ENCODE results near the gene EMC8. TPM values are rescaled to one million over a fixed set of nuclear protein-coding genes. Genes with fewer than 3 reads are reported as not detected.
A peak's percentile ranks its signal among the peaks of the same experiment; 100 is the strongest.

Gene EMC8
- total and polyA plus RNA-seq, 2 experiments from 2014 or later = 51.1 to 69.4 TPM

DNA sequence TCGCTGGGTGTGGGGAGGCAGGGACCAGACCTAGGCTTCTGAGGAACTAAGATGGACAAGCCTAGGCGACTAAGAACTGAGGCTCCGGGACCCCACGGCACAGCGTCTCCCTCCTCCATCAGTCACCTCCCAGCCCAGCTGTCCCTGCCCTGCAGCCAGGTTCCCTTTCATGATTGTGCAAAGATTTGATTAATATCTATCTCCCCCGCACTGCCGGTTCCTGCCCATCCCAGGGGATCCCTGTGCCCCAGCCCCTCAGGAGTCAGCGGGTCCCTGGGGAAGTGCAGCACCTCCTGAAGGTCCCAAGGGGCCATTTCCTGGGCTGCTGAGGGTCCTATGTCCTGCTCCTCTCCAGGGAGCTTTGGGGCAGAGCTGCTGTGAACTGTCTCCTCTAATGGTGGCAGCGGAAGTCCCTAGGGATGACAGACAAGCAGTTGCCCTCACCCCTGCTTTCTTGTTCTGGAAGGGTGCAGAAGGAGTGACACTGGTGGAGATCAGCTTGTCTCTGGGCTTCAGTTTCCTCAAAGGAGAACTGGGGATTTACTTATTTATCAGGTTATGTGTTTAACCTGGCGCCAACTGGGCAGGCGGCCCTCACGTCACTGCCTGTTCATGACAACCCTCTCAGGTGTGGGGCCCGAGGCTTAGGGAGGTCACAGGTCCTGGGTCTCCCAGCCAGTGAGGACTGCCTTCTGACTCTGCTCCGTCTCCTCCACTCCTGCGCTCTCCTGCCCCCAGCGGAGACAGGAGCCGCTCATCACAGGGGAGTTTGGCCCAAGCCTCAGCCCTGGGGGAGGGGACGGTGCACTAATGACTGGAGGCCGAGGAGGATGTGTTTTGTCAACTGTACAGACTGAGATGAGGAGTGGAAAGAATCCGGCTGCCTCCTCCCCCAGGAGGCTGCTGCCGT is 46.6 kb downstream of the EMC8 start:
- peaks cover 34% of the 10 kb centered on the region for H3K4me1 ChIP-seq (ENCODE audit: insufficient read depth)
- H3K27ac ChIP-seq (ENCODE audit: low read depth) = no peak overlapping the region
- Mint-ChIP-seq H3K27me3 (ENCODE audit: insufficient read depth, low read depth, poor library complexity) (peaks cover 37% of the 10 kb centered on the region), H3K27ac (no peak overlapping the region), H3K4me1 (peaks cover 34% of the 10 kb centered on the region), H3K4me3 (0 out of 3 replicates have a peak overlapping the region, but pooled peaks have one; percentile 4), H3K36me3 (ENCODE audit: low read depth) (no peaks in the 10 kb centered on the region), H3K9me3 (no peaks in the 10 kb centered on the region)
- peak; percentile 71 for DNase-seq (ENCODE audit: low spot score)
- H3F3A ChIP-seq (replicated peaks; ENCODE audit: low read depth) = no peaks in the 10 kb centered on the region; the same call in 1 of the 2 replicates
- peak; percentile 69 for ATAC-seq
- H3K79me2 ChIP-seq (replicated peaks; ENCODE audit: insufficient read depth) = no peaks in the 10 kb centered on the region
- H2AFZ ChIP-seq = 0 out of 2 replicates have a peak overlapping the region, but pooled peaks have one; percentile 18
- peak overlapping the region; percentile 80 for H3K4me2 ChIP-seq
- TF ChIP-seq JUNB (IDR thresholded peaks at IDR 0.05; ENCODE audit: unreplicated experiment) = no peak
- TF ChIP-seq STAT1 (IDR thresholded peaks at IDR 0.05; ENCODE audit: unreplicated experiment) = no peak
- TF ChIP-seq, protein P1, sequence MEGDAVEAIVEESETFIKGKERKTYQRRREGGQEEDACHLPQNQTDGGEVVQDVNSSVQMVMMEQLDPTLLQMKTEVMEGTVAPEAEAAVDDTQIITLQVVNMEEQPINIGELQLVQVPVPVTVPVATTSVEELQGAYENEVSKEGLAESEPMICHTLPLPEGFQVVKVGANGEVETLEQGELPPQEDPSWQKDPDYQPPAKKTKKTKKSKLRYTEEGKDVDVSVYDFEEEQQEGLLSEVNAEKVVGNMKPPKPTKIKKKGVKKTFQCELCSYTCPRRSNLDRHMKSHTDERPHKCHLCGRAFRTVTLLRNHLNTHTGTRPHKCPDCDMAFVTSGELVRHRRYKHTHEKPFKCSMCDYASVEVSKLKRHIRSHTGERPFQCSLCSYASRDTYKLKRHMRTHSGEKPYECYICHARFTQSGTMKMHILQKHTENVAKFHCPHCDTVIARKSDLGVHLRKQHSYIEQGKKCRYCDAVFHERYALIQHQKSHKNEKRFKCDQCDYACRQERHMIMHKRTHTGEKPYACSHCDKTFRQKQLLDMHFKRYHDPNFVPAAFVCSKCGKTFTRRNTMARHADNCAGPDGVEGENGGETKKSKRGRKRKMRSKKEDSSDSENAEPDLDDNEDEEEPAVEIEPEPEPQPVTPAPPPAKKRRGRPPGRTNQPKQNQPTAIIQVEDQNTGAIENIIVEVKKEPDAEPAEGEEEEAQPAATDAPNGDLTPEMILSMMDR (conservative IDR thresholded peaks at IDR 0.05; ENCODE audit: low read depth in 2 of 2) = peak in 1 of 2 experiments; percentile 50; a peak in 3 of 4 replicates
- no peaks in the 10 kb centered on the region; the same call in 1 of the 2 replicates for H4K20me1 ChIP-seq (replicated peaks; ENCODE audit: insufficient read depth)
- H3K27me3 ChIP-seq (ENCODE audit: insufficient read depth) = peaks cover 27% of the 10 kb centered on the region
- H3K36me3 ChIP-seq (ENCODE audit: insufficient read depth) = no peaks in the 10 kb centered on the region
- H3K9me2 ChIP-seq (ENCODE audit: insufficient read depth) = no peaks in the 10 kb centered on the region
- no peak overlapping the region; the same call in 1 of the 2 replicates for H3K4me3 ChIP-seq

DNA sequence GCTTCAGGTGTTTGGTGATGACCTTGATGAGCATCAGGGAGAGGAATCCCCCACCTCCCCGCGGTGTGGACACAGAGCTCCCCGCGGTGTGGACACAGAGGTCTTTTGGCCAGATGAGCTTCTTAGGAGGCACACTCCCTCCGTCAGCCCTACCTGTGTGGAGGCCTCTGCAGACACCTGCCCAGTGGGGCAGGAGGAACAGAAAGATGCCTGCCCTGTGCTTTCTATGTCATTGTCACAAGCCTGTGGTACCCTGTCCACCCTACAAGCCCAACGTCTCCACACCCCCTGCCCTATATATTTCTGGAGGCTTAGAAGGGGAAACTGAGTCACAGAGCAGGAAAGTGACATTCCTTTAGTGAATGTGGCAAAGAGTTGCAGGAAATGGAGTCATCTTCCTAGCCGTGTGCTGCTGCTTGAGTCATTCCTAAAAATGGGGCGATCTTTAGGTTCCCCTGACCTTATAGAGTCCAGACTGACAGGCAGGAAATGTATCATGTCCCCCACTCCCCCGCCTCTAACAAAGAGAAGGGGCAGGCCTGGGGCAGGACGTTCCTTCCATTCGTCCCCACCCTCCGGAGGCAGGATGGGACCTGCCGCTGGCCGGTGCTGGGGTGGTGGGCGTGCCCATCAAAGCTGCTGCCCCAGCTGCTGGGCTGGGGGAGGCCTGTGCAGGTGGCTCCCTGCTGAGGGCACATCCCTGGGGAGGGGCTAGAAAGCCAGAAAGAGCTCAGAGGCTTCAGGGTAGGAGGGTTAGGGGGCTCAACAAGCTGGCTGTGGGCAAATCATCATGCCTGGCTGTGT is 47.4 kb downstream of the EMC8 start:
- Histone ChIP-seq H3K9me2 (ENCODE audit: insufficient read depth) (no peaks in the 10 kb centered on the region), H3K27me3 (ENCODE audit: insufficient read depth) (peaks cover 27% of the 10 kb centered on the region), H4K20me1 (replicated peaks; ENCODE audit: insufficient read depth) (no peaks in the 10 kb centered on the region; the same call in 1 of the 2 replicates), H3F3A (replicated peaks; ENCODE audit: low read depth) (peaks cover 2% of the 10 kb centered on the region; the same call in 1 of the 2 replicates), H3K4me3 (peak overlapping the region; percentile 57; the same call in 1 of the 2 replicates), H2AFZ (peak overlapping the region; percentile 91), H3K4me2 (peak overlapping the region; percentile 80), H3K36me3 (ENCODE audit: insufficient read depth) (no peaks in the 10 kb centered on the region), H3K79me2 (replicated peaks; ENCODE audit: insufficient read depth) (0 out of 2 replicates have a peak, but pooled peaks cover 2% of the 10 kb centered on the region), H3K27ac (ENCODE audit: low read depth) (no peak overlapping the region), H3K4me1 (ENCODE audit: insufficient read depth) (peaks cover 40% of the 10 kb centered on the region)
- Mint-ChIP-seq H3K4me1 (peaks cover 40% of the 10 kb centered on the region), H3K27me3 (ENCODE audit: insufficient read depth, low read depth, poor library complexity) (peaks cover 37% of the 10 kb centered on the region), H3K27ac (no peak overlapping the region), H3K9me3 (no peaks in the 10 kb centered on the region), H3K4me3 (peak overlapping the region; percentile 54), H3K36me3 (ENCODE audit: low read depth) (no peaks in the 10 kb centered on the region)
- DNase-seq (ENCODE audit: low spot score) (no peak), ATAC-seq (peak; percentile 12)
- TF ChIP-seq, protein P2, sequence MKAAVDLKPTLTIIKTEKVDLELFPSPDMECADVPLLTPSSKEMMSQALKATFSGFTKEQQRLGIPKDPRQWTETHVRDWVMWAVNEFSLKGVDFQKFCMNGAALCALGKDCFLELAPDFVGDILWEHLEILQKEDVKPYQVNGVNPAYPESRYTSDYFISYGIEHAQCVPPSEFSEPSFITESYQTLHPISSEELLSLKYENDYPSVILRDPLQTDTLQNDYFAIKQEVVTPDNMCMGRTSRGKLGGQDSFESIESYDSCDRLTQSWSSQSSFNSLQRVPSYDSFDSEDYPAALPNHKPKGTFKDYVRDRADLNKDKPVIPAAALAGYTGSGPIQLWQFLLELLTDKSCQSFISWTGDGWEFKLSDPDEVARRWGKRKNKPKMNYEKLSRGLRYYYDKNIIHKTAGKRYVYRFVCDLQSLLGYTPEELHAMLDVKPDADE (IDR thresholded peaks at IDR 0.05) = no peak
- TF ChIP-seq JUNB (IDR thresholded peaks at IDR 0.05; ENCODE audit: unreplicated experiment) = no peak
- TF ChIP-seq CREB1 (CRISPR knock-in tag; IDR thresholded peaks at IDR 0.05; ENCODE audit: low read depth) = no peak
- TF ChIP-seq STAT1 (IDR thresholded peaks at IDR 0.05; ENCODE audit: unreplicated experiment) = no peak
- TF ChIP-seq, protein P3, sequence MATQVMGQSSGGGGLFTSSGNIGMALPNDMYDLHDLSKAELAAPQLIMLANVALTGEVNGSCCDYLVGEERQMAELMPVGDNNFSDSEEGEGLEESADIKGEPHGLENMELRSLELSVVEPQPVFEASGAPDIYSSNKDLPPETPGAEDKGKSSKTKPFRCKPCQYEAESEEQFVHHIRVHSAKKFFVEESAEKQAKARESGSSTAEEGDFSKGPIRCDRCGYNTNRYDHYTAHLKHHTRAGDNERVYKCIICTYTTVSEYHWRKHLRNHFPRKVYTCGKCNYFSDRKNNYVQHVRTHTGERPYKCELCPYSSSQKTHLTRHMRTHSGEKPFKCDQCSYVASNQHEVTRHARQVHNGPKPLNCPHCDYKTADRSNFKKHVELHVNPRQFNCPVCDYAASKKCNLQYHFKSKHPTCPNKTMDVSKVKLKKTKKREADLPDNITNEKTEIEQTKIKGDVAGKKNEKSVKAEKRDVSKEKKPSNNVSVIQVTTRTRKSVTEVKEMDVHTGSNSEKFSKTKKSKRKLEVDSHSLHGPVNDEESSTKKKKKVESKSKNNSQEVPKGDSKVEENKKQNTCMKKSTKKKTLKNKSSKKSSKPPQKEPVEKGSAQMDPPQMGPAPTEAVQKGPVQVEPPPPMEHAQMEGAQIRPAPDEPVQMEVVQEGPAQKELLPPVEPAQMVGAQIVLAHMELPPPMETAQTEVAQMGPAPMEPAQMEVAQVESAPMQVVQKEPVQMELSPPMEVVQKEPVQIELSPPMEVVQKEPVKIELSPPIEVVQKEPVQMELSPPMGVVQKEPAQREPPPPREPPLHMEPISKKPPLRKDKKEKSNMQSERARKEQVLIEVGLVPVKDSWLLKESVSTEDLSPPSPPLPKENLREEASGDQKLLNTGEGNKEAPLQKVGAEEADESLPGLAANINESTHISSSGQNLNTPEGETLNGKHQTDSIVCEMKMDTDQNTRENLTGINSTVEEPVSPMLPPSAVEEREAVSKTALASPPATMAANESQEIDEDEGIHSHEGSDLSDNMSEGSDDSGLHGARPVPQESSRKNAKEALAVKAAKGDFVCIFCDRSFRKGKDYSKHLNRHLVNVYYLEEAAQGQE (IDR thresholded peaks at IDR 0.05; ENCODE audit: unreplicated experiment) = no peak
- TF ChIP-seq ZNF114 (CRISPR knock-in tag; IDR thresholded peaks at IDR 0.05) = no peak

All from GM23338 (cell line).